Skin epidermis (tissue), 12 donors: ENCODE measurements around the gene PNMA8A.

Source experiments
- H3K27ac ChIP-seq, 21 experiments: fragments of 200-600 bp; sonication (generic) in 11 of 21; one replicate each; pipeline ENCODE4 v1.5.0; 2020; ENCODE audit warnings: mild to moderate bottlenecking in 3 of 21, inconsistent platforms in 2 of 21, moderate library complexity in 2 of 21
- H3K4me3 ChIP-seq, 7 experiments: fragments of 200-600 bp; sonication (generic) in 2 of 7; one replicate each; pipeline ENCODE4 v1.5.0; 2020; ENCODE audit warnings: inconsistent platforms in 2 of 7, mild to moderate bottlenecking in 2 of 7, moderate library complexity in 1 of 7

Gene PNMA8A

GRCh38 chr19:46471811-46472543 lies 614 bp upstream of the PNMA8A start:
- peak overlapping the region in 8 of 21 experiments; percentile 0 to 80 (median 64) for H3K27ac ChIP-seq
- peak overlapping the region in 4 of 7 experiments; percentile 13 to 41 (median 26) for H3K4me3 ChIP-seq

- Histone ChIP-seq H3K4me3 (no peak overlapping the region), H3K27ac (peak overlapping the region in 1 of 21 experiments; percentile 0)
Measured at GRCh38 chr19:46470376-46470775, 987 bp downstream of the PNMA8A start.

- no peak overlapping the region for H3K27ac ChIP-seq
- no peak overlapping the region for H3K4me3 ChIP-seq
Measured at GRCh38 chr19:46469541-46470185, 1.7 kb downstream of the PNMA8A start.

GRCh38 chr19:46466536-46467196 lies 4.7 kb downstream of the PNMA8A start:
- Histone ChIP-seq H3K27ac (peak overlapping the region in 4 of 21 experiments; percentile 5 to 62 (median 22)), H3K4me3 (no peak overlapping the region)

GRCh38 chr19:46463516-46463915 lies 7.8 kb downstream of the PNMA8A start:
- Histone ChIP-seq H3K4me3 (no peak overlapping the region), H3K27ac (no peak overlapping the region)

GRCh38 chr19:46461537-46461936 lies 9.8 kb downstream of the PNMA8A start:
- no peak overlapping the region for H3K27ac ChIP-seq
- no peak overlapping the region for H3K4me3 ChIP-seq

- Histone ChIP-seq H3K27ac (peak overlapping the region in 1 of 21 experiments; percentile 3), H3K4me3 (no peak overlapping the region)
Measured at GRCh38 chr19:46460981-46461380, 10.4 kb downstream of the PNMA8A start.

GRCh38 chr19:46460055-46460454 lies 11.3 kb downstream of the PNMA8A start:
- H3K4me3 ChIP-seq, result no peak overlapping the region
- H3K27ac ChIP-seq, result no peak overlapping the region

- Histone ChIP-seq H3K4me3 (no peak overlapping the region), H3K27ac (no peak overlapping the region)
Measured at GRCh38 chr19:46456930-46457329, 14.4 kb downstream of the PNMA8A start.

- peak overlapping the region in 2 of 21 experiments; percentile 29 to 43 for H3K27ac ChIP-seq
Measured at GRCh38 chr19:46454244-46454643, 17.1 kb downstream of the PNMA8A start.

GRCh38 chr19:46453661-46454060 lies 17.7 kb downstream of the PNMA8A start:
- Histone ChIP-seq H3K4me3 (no peak overlapping the region), H3K27ac (no peak overlapping the region)

More at GRCh38 chr19:46454244-46454643, 17.1 kb downstream of the PNMA8A start:
- H3K4me3 ChIP-seq, result no peak overlapping the region

GRCh38 chr19:46452186-46452585 lies 19.2 kb downstream of the PNMA8A start:
- peak overlapping the region in 3 of 21 experiments; percentile 28 to 41 (median 29) for H3K27ac ChIP-seq
- H3K4me3 ChIP-seq, result no peak overlapping the region

GRCh38 chr19:46451352-46451751 lies 20.0 kb downstream of the PNMA8A start:
- Histone ChIP-seq H3K27ac (peak overlapping the region in 3 of 21 experiments; percentile 29 to 41 (median 39)), H3K4me3 (no peak overlapping the region)

GRCh38 chr19:46450737-46451136 lies 20.6 kb downstream of the PNMA8A start:
- H3K4me3 ChIP-seq, result no peak overlapping the region
- H3K27ac ChIP-seq, result peak overlapping the region in 1 of 21 experiments; percentile 35

GRCh38 chr19:46449228-46449627 lies 22.1 kb downstream of the PNMA8A start:
- Histone ChIP-seq H3K27ac (no peak overlapping the region), H3K4me3 (no peak overlapping the region)

- Histone ChIP-seq H3K27ac (no peak overlapping the region), H3K4me3 (no peak overlapping the region)
Measured at GRCh38 chr19:46448601-46449000, 22.8 kb downstream of the PNMA8A start.

- H3K27ac ChIP-seq, result no peak overlapping the region
- no peak overlapping the region for H3K4me3 ChIP-seq
Measured at GRCh38 chr19:46447824-46448223, 23.5 kb downstream of the PNMA8A start.

- Histone ChIP-seq H3K4me3 (no peak overlapping the region), H3K27ac (no peak overlapping the region)
Measured at GRCh38 chr19:46447006-46447405, 24.4 kb downstream of the PNMA8A start.

- H3K4me3 ChIP-seq, result no peak overlapping the region
- H3K27ac ChIP-seq, result no peak overlapping the region
Measured at GRCh38 chr19:46446021-46446420, 25.3 kb downstream of the PNMA8A start.

- H3K27ac ChIP-seq, result no peak overlapping the region
- H3K4me3 ChIP-seq, result no peak overlapping the region
Measured at GRCh38 chr19:46442808-46443450, 28.4 kb downstream of the PNMA8A start.
